Liver (tissue), 9 donors: ENCODE measurements around the gene PFKFB3. TPM values are rescaled to one million over a fixed set of nuclear protein-coding genes. Genes with fewer than 3 reads are reported as not detected.

ENCODE experiments used
- DNase-seq: peaks from one replicate; pipeline ENCODE4 v3.0.0-alpha.2; 2017; ENCODE audit warnings: low spot score
- H3K27ac ChIP-seq, 2 donors: one replicate each; pipeline ENCODE4 v1.7.0; 2013; ENCODE audit warnings: inconsistent platforms in 2 of 2, low read length in 2 of 2, control low read depth in 1 of 2, low read depth in 1 of 2, mild to moderate bottlenecking in 1 of 2
- H3K27me3 ChIP-seq, 4 donors: one replicate each; pipeline versions ENCODE4 v1.6.1 to v1.7.0; 2013; ENCODE audit warnings: low read length in 3 of 4, inconsistent platforms in 1 of 4, mild to moderate bottlenecking in 1 of 4, moderate library complexity in 1 of 4; ENCODE audit not compliant: control insufficient read depth in 4 of 4, insufficient read depth in 4 of 4
- H3K36me3 ChIP-seq, 4 donors: one replicate each; pipeline versions ENCODE4 v1.6.1 to v1.7.0; 2013; ENCODE audit warnings: low read length in 3 of 4, mild to moderate bottlenecking in 3 of 4, low read depth in 1 of 4, moderate library complexity in 1 of 4; ENCODE audit not compliant: control insufficient read depth in 4 of 4, insufficient read depth in 3 of 4
- H3K4me1 ChIP-seq, 4 donors: one replicate each; pipeline versions ENCODE4 v1.6.1 to v1.7.0; 2013; ENCODE audit warnings: low read length in 3 of 4, mild to moderate bottlenecking in 3 of 4, moderate library complexity in 1 of 4; ENCODE audit not compliant: control insufficient read depth in 4 of 4, insufficient read depth in 4 of 4
- H3K4me3 ChIP-seq, 3 donors: one replicate each; pipeline versions ENCODE4 v1.6.1 to v1.7.0; 2013; ENCODE audit warnings: low read length in 3 of 3, control low read depth in 1 of 3, low read depth in 1 of 3, mild to moderate bottlenecking in 1 of 3
- H3K9ac ChIP-seq, 2 donors: one replicate each; pipeline ENCODE4 v1.7.0; 2013; ENCODE audit warnings: low read length in 2 of 2, mild to moderate bottlenecking in 2 of 2, moderate library complexity in 2 of 2, control low read depth in 1 of 2, low read depth in 1 of 2
- H3K9me3 ChIP-seq, 4 donors: one replicate each; pipeline versions ENCODE4 v1.6.1 to v1.7.0; 2013; ENCODE audit warnings: low read length in 3 of 4; ENCODE audit not compliant: control insufficient read depth in 4 of 4
- ATF3 ChIP-seq: IDR thresholded peaks from 2 replicates; pipeline ENCODE4 v1.6.1; 2016; ENCODE audit warnings: antibody characterized with exemption
- CTCF ChIP-seq: fragments of 150-350 bp; IDR thresholded peaks from 2 replicates; pipeline ENCODE4 v1.5.1; 2017; ENCODE audit warnings: improper control_type of control experiment, low read depth, low read length; ENCODE audit not compliant: missing input control
- EGR1 ChIP-seq, 2 donors: IDR thresholded peaks; 2 replicates each; pipeline ENCODE4 v1.6.1; 2016 to 2018; ENCODE audit warnings: antibody characterized with exemption in 2 of 2, low read depth in 2 of 2
- FOXA1 ChIP-seq: IDR thresholded peaks from 2 replicates; pipeline ENCODE4 v1.6.1; 2016; ENCODE audit warnings: antibody characterized with exemption
- FOXA2 ChIP-seq: IDR thresholded peaks from 2 replicates; pipeline ENCODE4 v1.6.1; 2016; ENCODE audit warnings: antibody characterized with exemption
- GABPA ChIP-seq, 2 donors: IDR thresholded peaks in 1 of 2; conservative IDR thresholded peaks in 1 of 2; 2 replicates each; pipeline ENCODE4 v1.6.1; 2016; ENCODE audit warnings: antibody characterized with exemption in 2 of 2, mild to moderate bottlenecking in 1 of 2, moderate library complexity in 1 of 2
- HNF4A ChIP-seq, 2 donors: conservative IDR thresholded peaks; 2 replicates each; pipeline ENCODE4 v1.6.1; 2016; ENCODE audit warnings: antibody characterized with exemption in 2 of 2, mild to moderate bottlenecking in 2 of 2
- HNF4G ChIP-seq: IDR thresholded peaks from 2 replicates; pipeline ENCODE4 v1.6.1; 2016; ENCODE audit warnings: antibody characterized with exemption
- JUND ChIP-seq, 2 donors: IDR thresholded peaks; 2 replicates each; pipeline ENCODE4 v1.6.1; 2016; ENCODE audit warnings: antibody characterized with exemption in 2 of 2
- MAX ChIP-seq: IDR thresholded peaks from 2 replicates; pipeline ENCODE4 v1.6.1; 2016; ENCODE audit warnings: antibody characterized with exemption
- NR2F2 ChIP-seq: IDR thresholded peaks from 2 replicates; pipeline ENCODE4 v1.6.1; 2016; ENCODE audit warnings: antibody characterized with exemption
- RAD21 ChIP-seq, 2 donors: IDR thresholded peaks; 2 replicates each; pipeline ENCODE4 v1.6.1; 2016; ENCODE audit warnings: antibody characterized with exemption in 2 of 2, mild to moderate bottlenecking in 2 of 2
- REST ChIP-seq: IDR thresholded peaks from 2 replicates; pipeline ENCODE4 v1.6.1; 2016; ENCODE audit warnings: antibody characterized with exemption, mild to moderate bottlenecking
- RXRA ChIP-seq, 2 donors: IDR thresholded peaks; 2 replicates each; pipeline ENCODE4 v1.6.1; 2017 to 2018; ENCODE audit warnings: antibody characterized with exemption in 2 of 2, mild to moderate bottlenecking in 1 of 2
- SP1 ChIP-seq: IDR thresholded peaks from 2 replicates; pipeline ENCODE4 v1.6.1; 2018; ENCODE audit warnings: antibody characterized with exemption, mild to moderate bottlenecking
- TAF1 ChIP-seq: conservative IDR thresholded peaks from 2 replicates; pipeline ENCODE4 v1.6.1; 2016; ENCODE audit warnings: antibody characterized with exemption, mild to moderate bottlenecking
- YY1 ChIP-seq: IDR thresholded peaks from 2 replicates; pipeline ENCODE4 v1.6.1; 2016; ENCODE audit warnings: antibody characterized with exemption, mild to moderate bottlenecking
- ZBTB33 ChIP-seq: IDR thresholded peaks from 2 replicates; pipeline ENCODE4 v1.6.1; 2016; ENCODE audit warnings: antibody characterized with exemption
- WGBS: extraction: QIAGEN DNeasy Blood & Tissue Kit; methylation state at CpG from one replicate; pipeline ENCODE4 v1.1.7; 2013; 5-methylcytosine and 5-hydroxymethylcytosine counted together
- polyA plus RNA-seq, 2 donors: library from polyadenylated mRNA; stranded (reverse) in 1 of 2; unstranded in 1 of 2; fragments of 200-250 nt in 1 of 2; fragments of >200 nt in 1 of 2; fragmentation: Nextera tagmentation in 1 of 2; extraction: Ambion mirVana in 1 of 2; gene quantifications; one replicate each; pipeline versions ENCODE4 v1.2.1 to v1.2.3, GENCODE V29; 2013 to 2015
- total RNA-seq, 2 donors: library from RNA; depleted of rRNA; stranded (reverse); fragments of >200 nt; gene quantifications; one replicate each; pipeline ENCODE4 v1.2.3, GENCODE V29; 2014
- donor health status: healthy.
- donor health status: healthy.
- donor health status: healthy.
- donor health status: healthy.
- donor health status: healthy.

The PFKFB3 gene
- total and polyA plus RNA-seq, 4 donors = 1.6 to 9.1 (median 5.8) TPM

- no peak overlapping the region for H3K27ac ChIP-seq
- H3K9me3 ChIP-seq = no peaks in the 10 kb centered on the region
- peaks cover 11 to 48% (median 22%) of the 10 kb centered on the region in 4 donors for H3K36me3 ChIP-seq
- 97% methylated on average over 19 of the region's 19 CpGs for WGBS
- no peaks in the 10 kb centered on the region for H3K27me3 ChIP-seq
- H3K9ac ChIP-seq = no peak overlapping the region
- TF ChIP-seq REST (no peak), MAX (no peak), RXRA (IDR thresholded peaks at IDR 0.05) (no peak), SP1 (no peak), FOXA1 (no peak), HNF4G (no peak), ATF3 (no peak), HNF4A (conservative IDR thresholded peaks at IDR 0.05) (no peak), ZBTB33 (no peak), NR2F2 (no peak), FOXA2 (no peak), CTCF (no peak), JUND (IDR thresholded peaks at IDR 0.05) (no peak), TAF1 (no peak), GABPA (IDR thresholded peaks at IDR 0.05 in 1 of 2, conservative IDR thresholded peaks at IDR 0.05 in 1 of 2) (no peak), RAD21 (IDR thresholded peaks at IDR 0.05) (no peak), EGR1 (IDR thresholded peaks at IDR 0.05; ENCODE audit: low read depth in 2 of 2) (no peak), YY1 (no peak)
- H3K4me1 ChIP-seq = peaks cover 0 to 5% (median 2%) of the 10 kb centered on the region in 4 donors
- DNase-seq = no peak
- no peak overlapping the region for H3K4me3 ChIP-seq
Measured at GRCh38 chr10:6215241-6215640, 12.5 kb downstream of the PFKFB3 start.
